22Rv1 (cell line): Measurements from ENCODE around the gene TM4SF20.

Experiments used
- CTCF ChIP-seq: fragments of 450-650 bp; IDR thresholded peaks from 2 replicates; pipeline ENCODE4 v1.5.1; 2017; ENCODE audit warnings: mild to moderate bottlenecking
- ZFX ChIP-seq: fragments of 450-650 bp; IDR thresholded peaks from 2 replicates; pipeline ENCODE4 v1.6.1; 2017; ENCODE audit warnings: antibody characterized with exemption, borderline replicate concordance

GRCh38 chr2:227368574-227368973, 10.5 kb downstream of the TM4SF20 start:
- no peak for TF ChIP-seq CTCF
- TF ChIP-seq ZFX: no peak
